Omental fat pad (tissue), 4 donors: Measurements from ENCODE around the gene LYZ. TPM values are rescaled to one million over a fixed set of nuclear protein-coding genes. Genes with fewer than 3 reads are reported as not detected.

Source experiments
- ATAC-seq: fragments of 150-250 bp; one replicate; pipeline ENCODE4 v1.9.1; 2016; ENCODE audit warnings: mild to moderate bottlenecking, moderate library complexity; ENCODE audit not compliant: low FRiP score
- DNase-seq: peaks from one replicate; pipeline ENCODE4 v3.0.0-alpha.2; 2019; ENCODE audit warnings: low spot score
- CTCF ChIP-seq, 3 donors: fragments of 450-650 bp; IDR thresholded peaks; one replicate each; pipeline ENCODE4 v1.5.1; 2016 to 2017; ENCODE audit warnings: antibody characterized with exemption in 3 of 3, mild to moderate bottlenecking in 3 of 3, moderate library complexity in 2 of 3
- total RNA-seq, 4 donors: library from RNA; depleted of rRNA; stranded (reverse); fragments of >200 nt; gene quantifications; one replicate each; pipeline ENCODE4 v1.1.0, GENCODE V29; 2016

Gene LYZ
- total RNA-seq, 4 donors from 2014 or later, result 39.8 to 214 (median 94.1) TPM

DNA sequence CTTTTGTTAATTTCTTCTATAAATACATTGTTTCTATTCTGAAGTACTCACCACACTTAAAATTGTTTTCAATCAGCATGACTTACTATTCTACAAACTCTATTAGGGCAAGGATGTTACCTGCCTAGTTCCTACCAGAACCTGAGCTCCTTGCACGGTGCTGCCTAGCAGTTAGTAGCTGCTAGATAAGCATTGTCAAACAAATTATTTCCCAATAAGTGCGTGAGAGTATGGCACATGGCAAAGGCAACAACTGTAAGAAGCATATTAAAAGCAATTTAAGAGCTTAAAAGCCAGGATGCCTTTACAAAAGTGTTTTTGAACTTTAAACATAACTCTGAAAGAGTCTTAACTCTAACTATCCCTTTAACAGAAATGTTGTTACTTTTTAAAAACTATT is 8.2 kb upstream of the LYZ start:
- DNase-seq (no peak), ATAC-seq (no peak)
- TF ChIP-seq CTCF (IDR thresholded peaks at IDR 0.05), result no peak

DNA sequence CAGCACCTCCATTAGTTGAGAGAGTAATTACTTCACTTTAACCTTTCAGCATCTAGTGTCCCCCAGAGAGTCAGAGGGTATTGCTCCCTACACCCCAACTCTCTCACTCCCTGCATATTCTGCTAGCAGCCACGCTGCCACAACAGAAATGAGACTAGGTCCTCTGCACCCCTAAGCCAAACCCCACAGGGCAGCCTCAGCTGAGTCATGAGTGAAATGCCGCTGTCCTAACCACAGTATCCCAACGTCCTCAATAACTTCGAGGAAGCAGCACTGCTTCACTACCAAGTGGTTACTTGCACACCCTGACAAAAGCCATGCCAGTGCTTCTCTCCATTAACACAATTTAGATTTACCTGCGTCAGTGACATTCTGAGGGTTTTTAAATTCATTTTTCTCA is 6.9 kb upstream of the LYZ start:
- DNase-seq, result no peak
- no peak for ATAC-seq
- no peak for TF ChIP-seq CTCF (IDR thresholded peaks at IDR 0.05)

GRCh38 chr12:69342421-69342820 is 5.8 kb upstream of the LYZ start:
- ATAC-seq, result no peak
- DNase-seq, result no peak
- TF ChIP-seq CTCF (IDR thresholded peaks at IDR 0.05), result no peak

DNA sequence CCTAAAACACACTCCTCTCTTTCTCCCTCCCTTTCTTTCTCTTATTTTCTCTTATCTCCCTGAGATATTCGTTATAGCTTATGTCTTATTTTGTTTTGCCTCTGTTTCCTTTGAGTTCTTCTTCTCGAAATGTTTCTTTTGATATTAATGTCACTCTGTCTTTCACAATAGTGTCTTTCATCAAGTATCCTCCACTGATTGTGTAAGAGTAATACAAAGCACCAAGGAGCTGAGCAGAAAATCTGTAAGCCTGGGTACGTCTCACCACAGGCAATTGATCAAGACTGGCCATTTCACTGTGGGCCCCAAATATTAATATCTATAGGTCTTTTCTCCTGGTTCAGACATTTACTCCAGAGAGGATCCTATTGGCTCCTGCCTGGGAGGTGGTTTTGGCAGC is 4.8 kb upstream of the LYZ start:
- no peak for TF ChIP-seq CTCF (IDR thresholded peaks at IDR 0.05)
- no peak for ATAC-seq
- no peak for DNase-seq

DNA sequence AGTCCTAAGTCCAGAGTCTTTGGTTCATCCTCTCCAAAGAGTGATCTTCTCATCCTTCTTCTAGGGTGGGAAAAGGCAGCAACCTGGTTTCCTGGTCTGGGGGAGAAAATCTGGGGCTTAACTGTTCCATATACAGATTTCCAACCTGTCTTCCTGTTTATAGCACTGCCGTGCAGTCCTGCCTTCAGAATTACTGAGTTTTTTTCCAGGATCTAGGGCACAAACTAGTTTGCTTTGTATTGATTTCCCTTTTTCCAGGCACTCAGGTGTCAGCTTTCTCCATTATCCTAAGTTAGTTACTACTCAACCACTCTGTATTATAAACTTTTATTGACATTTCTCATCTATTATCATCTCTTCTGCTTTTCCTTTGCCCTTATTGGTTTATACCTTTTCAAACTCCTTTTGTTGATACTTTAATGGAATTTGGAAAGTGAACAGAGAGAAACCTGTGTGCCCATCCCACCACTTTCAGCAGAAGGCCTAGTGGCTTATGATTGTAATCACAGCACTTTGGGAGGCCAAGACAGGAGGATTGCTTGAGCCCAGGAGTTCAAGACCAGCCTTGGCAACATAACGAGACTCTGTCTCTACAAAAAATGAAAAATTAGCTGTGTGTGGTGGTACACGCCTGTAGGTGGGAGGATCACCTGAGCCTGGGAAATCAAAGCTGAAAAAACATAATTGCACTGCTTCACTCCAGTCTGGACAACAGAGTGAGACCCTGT is 4.1 kb upstream of the LYZ start:
- TF ChIP-seq CTCF (IDR thresholded peaks at IDR 0.05), result no peak
- ATAC-seq (no peak), DNase-seq (no peak)

DNA sequence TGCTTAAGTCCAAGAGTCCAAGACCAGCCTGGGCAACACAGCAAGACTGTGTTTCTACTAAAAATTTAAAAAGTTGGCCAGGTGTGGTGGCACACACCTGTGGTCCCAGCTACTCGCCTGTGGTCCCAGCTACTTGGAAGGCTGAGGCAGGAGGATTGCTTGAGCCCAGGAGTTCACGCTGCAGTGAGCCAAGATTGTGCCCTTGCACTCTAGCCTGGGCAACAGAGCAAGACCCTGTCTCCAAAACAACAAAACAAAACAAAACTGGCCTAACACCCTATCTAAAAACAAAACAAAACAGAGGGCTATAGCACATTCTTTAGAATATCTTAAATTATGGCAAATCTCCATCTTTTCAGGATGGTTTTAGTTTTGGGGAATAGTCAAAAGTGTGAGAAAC is 3.1 kb upstream of the LYZ start:
- no peak for ATAC-seq
- no peak for TF ChIP-seq CTCF (IDR thresholded peaks at IDR 0.05)
- no peak for DNase-seq

DNA sequence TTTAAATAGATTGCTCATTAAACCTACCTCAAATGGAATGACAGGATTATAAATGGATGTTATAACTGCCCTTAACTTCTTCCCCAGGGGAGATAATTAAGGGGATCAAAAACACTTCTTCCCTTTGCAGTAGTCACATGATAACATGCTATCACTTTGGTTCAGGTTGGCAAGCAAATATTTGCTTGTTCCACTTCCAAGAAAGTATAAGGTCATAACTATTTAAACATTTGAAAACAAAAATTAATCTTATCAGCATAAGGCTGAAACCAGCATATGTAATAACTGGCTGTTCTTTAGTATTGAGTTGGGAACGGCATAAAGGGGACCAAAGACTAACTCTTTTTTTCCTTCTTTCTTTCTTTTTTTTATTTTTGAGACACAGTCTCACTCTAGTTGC is 2.4 kb upstream of the LYZ start:
- ATAC-seq (no peak), DNase-seq (no peak)
- TF ChIP-seq CTCF (IDR thresholded peaks at IDR 0.05), result no peak
